HG03159 (cell line): Measurements from ENCODE around the gene SORCS1.
A peak's percentile ranks its signal among the peaks of the same experiment; 100 is the strongest.

Experiments used
- ATAC-seq: cut with Tn5 transposase; IDR thresholded peaks from one replicate; pipeline ENCODE4 v1.9.1; 2021; ENCODE audit warnings: mild to moderate bottlenecking, moderate library complexity; ENCODE audit not compliant: unreplicated experiment

Gene SORCS1

DNA sequence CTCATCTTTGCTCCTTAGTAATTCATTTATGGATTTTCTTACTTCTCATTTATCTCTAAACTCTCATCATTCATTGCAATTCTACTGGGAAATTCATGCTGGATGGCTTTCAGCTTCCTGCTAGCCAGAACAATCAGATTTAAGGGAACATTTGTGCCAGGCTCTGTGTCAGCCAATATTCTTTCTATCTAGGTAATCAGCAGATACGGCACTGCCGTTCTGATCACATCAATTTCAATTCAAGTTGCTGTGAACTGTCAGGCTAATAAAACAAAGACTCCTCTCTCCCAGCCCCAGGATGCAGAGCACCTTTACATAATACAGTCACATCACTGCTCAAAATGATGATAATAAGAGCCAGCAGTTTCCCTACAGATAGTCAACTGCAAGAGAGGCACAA, 468.3 kb downstream of the SORCS1 start:
- ATAC-seq, result no peak

GRCh38 chr10:106694696-106695095, 469.8 kb downstream of the SORCS1 start:
- no peak for ATAC-seq

DNA sequence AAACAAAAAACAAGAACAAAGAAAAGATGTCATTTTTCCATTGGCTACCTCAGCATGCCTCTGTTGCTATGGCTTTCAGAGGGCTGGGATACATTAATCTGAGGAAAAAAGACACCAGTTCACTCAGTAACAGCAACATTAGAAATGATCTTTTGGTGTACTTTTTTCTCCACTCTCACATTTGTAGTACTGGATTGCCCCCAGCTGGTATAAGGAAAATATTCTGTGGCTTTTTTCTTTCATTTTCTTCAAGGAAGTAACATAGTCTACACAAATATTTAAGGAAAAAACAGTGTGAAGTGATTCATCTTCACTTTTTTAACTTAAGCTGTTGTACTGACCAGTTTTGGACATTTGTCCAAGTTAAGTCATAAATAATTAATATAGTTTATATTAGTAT, 482.3 kb downstream of the SORCS1 start:
- no peak for ATAC-seq

- no peak for ATAC-seq
These were observed 484.4 kb downstream of the SORCS1 start for GRCh38 chr10:106680061-106680460.

DNA sequence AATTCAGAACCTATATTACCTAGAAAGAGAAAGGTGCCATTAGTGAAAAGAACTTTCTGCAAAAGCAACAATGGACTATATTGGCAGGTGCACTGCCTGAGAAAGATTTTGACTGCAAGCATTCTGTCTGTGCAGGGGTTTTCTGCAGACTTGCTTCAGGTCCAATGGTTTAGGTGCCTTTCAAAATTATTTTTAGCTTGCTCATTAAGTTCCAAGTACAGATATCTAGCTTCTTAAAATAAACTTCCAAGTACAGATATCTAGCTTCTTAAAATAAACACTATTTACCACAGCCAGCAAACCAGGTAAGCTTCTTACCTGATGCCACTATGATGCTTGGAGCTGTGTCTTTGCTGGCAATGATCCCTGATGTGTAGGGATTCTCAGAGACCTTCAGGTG, 485.2 kb downstream of the SORCS1 start:
- no peak for ATAC-seq

- no peak for ATAC-seq
These were observed 491.9 kb downstream of the SORCS1 start for GRCh38 chr10:106672517-106673175.

GRCh38 chr10:106661767-106662140, 502.8 kb downstream of the SORCS1 start:
- ATAC-seq, result no peak

- ATAC-seq, result no peak
These were observed 503.3 kb downstream of the SORCS1 start for GRCh38 chr10:106661133-106661766.

GRCh38 chr10:106660550-106660949, 504.0 kb downstream of the SORCS1 start:
- ATAC-seq, result no peak

GRCh38 chr10:106655636-106656035, 508.9 kb downstream of the SORCS1 start:
- ATAC-seq, result no peak

DNA sequence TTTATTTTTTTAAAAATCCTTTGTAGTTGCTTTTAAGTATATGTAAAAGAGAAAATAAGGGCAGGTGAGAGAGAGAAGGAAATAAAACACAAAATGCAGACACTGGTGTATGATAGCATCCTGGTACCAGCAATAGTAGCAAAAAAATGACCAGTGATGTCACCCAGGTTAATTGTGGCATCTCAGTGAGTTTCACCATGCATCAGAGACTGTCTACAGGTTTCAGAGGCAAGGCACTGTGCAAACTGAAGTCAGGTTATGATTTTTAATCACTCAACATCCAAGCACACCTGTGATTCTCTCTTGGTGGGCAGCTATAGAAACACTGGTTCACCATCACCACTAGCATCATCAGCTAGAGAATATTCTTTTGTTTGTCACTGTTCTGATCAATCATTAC, 509.3 kb downstream of the SORCS1 start:
- no peak for ATAC-seq

- peak; percentile 50 for ATAC-seq
These were observed 512.2 kb downstream of the SORCS1 start for GRCh38 chr10:106652279-106652678.

GRCh38 chr10:106648534-106649481, 515.7 kb downstream of the SORCS1 start:
- no peak for ATAC-seq

DNA sequence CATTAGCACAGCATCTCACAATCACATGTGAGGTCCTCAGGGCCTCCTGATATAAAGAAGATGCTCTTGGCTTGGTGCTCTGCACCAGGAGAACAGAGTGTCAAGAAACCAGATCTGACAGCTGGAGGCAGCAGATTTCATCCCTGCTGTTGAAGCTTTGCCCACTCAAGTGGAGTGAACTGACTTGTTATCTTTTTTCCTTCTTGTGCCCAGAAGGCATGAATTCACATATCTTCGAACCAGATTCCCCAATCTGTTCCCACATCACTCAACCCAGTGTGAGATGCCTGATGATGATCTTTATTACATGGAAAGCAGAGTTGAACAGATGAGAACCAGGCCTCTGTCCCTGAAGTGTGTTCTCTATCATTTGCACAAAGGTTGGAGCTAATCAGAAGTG, 521.0 kb downstream of the SORCS1 start:
- ATAC-seq, result no peak

GRCh38 chr10:106637873-106638272, 526.6 kb downstream of the SORCS1 start:
- ATAC-seq, result no peak

- ATAC-seq, result no peak
These were observed 527.6 kb downstream of the SORCS1 start for GRCh38 chr10:106636766-106637491.

DNA sequence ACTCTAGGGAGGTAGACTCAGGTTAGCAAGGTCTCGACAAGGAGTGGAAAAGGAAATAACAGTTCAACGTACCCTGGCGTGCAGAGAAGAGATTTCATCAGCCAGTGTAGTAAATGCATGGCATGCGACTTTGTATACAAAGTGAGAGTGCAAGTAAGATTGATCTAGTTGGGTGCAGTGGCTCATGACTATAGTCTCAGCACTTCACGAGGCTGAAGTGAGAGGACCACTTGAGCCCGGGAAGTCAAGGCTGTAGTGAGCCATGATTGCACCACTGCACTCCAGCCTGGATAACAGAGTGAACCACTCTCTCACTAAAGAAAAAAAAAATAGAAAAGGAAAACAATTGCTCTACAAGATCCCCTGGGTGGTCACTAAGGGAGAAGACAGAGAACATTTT, 528.6 kb downstream of the SORCS1 start:
- ATAC-seq, result no peak

GRCh38 chr10:106631016-106631702, 533.3 kb downstream of the SORCS1 start:
- ATAC-seq, result no peak

GRCh38 chr10:106626371-106626770, 538.1 kb downstream of the SORCS1 start:
- ATAC-seq, result no peak

- ATAC-seq, result no peak
These were observed 538.8 kb downstream of the SORCS1 start for GRCh38 chr10:106625751-106626150.
